HCT116 (cell line): ENCODE results near the gene LSM7. TPM values are rescaled to one million over a fixed set of nuclear protein-coding genes. Genes with fewer than 3 reads are reported as not detected.

Experiments
- ATAC-seq: fragments of 200-7000 bp; cut with Tn5 transposase; 2 replicates; pipeline ENCODE4 v1.9.1; 2020; ENCODE audit warnings: mild to moderate bottlenecking, moderate library complexity
- BruUV-seq: library from RNA; stranded (reverse); fragments of 400-500 nt; replicated peaks from 2 replicates; lab custom pipeline; 2021; lab: Mats Ljungman, UMichigan
- CTCF ChIA-PET: fragments of 300-600 bp; sonication (Branson Sonifier 250); formaldehyde crosslinking; loops from one replicate; lab custom pipeline; 2021; ENCODE audit warnings: antibody characterized with exemption; lab: Charles Lee
- POLR2A ChIA-PET: fragments of 300-600, 350-600 bp; sonication (Branson Sonifier 250); formaldehyde crosslinking; loops from one replicate; lab custom pipeline; 2021; ENCODE audit warnings: antibody characterized with exemption; lab: Charles Lee
- RAD21 ChIA-PET, 2 experiments: fragments of 300-600 bp; sonication (Branson Sonifier 250); formaldehyde crosslinking; loops; one replicate each; lab custom pipeline; 2023; ENCODE audit warnings: low total read pairs in 2 of 2; ENCODE audit not compliant: uncharacterized antibody in 2 of 2, unreplicated experiment in 2 of 2, low non-redundant PET in 1 of 2; lab: Charles Lee
- DNase-seq: peaks from one replicate; pipeline ENCODE4 v3.0.0-alpha.2; 2010; ENCODE audit warnings: low read depth, low spot score
- H2AFZ ChIP-seq: fragments of 200-600 bp; shearing (Covaris generic), sonication (generic); 2 replicates; pipeline ENCODE4 v1.6.1; 2017; ENCODE audit warnings: low read depth, mixed run types, mixed read lengths, antibody characterized with exemption, low read length; ENCODE audit not compliant: poor library complexity, severe bottlenecking
- H3K27ac ChIP-seq: 2 replicates; pipeline ENCODE4 v1.5.1; 2012; ENCODE audit warnings: low read depth, low read length
- H3K27me3 ChIP-seq: fragments of 200-600 bp; sonication (generic); 2 replicates; pipeline ENCODE4 v1.6.1; 2016; ENCODE audit warnings: mixed run types, low read length, mixed read lengths; ENCODE audit not compliant: insufficient read depth
- H3K36me3 ChIP-seq, 2 experiments: fragments of 200-500 bp in 1 of 2; fragments of 200-600 bp in 1 of 2; sonication (Bioruptor generic) in 1 of 2; sonication (generic) in 1 of 2; 2 replicates each; pipeline versions ENCODE4 v1.5.1 to v1.6.1; 2014 to 2016; ENCODE audit warnings: low read length in 2 of 2, inconsistent platforms in 1 of 2, mixed read lengths in 1 of 2, mixed run types in 1 of 2; ENCODE audit not compliant: insufficient read depth in 2 of 2, control insufficient read depth in 1 of 2
- H3K4me1 ChIP-seq, 2 experiments: fragments of 200-600 bp in 1 of 2; sonication (generic) in 1 of 2; 2 replicates each; pipeline versions ENCODE4 v1.5.1 to v1.6.1; 2012 to 2017; ENCODE audit warnings: low read length in 2 of 2, inconsistent platforms in 1 of 2, mild to moderate bottlenecking in 1 of 2, mixed read lengths in 1 of 2, mixed run types in 1 of 2, moderate library complexity in 1 of 2; ENCODE audit not compliant: insufficient read depth in 2 of 2, control insufficient read depth in 1 of 2
- H3K4me2 ChIP-seq: fragments of 200-600 bp; sonication (generic); 2 replicates; pipeline ENCODE4 v1.6.1; 2017; ENCODE audit warnings: mixed run types, low read length, mixed read lengths
- H3K4me3 ChIP-seq, 2 experiments: fragments of 200-600 bp in 1 of 2; sonication (generic) in 1 of 2; replicated peaks in 1 of 2; 2 replicates each; pipeline ENCODE4 v1.5.1; 2011 to 2016; ENCODE audit warnings: low read length in 2 of 2, control low read depth in 1 of 2, low read depth in 1 of 2, mild to moderate bottlenecking in 1 of 2, mixed read lengths in 1 of 2, mixed run types in 1 of 2
- H3K79me2 ChIP-seq: fragments of 200-600 bp; sonication (generic); 2 replicates; pipeline ENCODE4 v1.6.1; 2017; ENCODE audit warnings: mild to moderate bottlenecking, mixed run types, low read length, moderate library complexity, mixed read lengths; ENCODE audit not compliant: insufficient read depth
- H3K9ac ChIP-seq: fragments of 200-600 bp; sonication (generic); 2 replicates; pipeline ENCODE4 v1.6.1; 2016; ENCODE audit warnings: low read length, mixed read lengths
- H3K9me2 ChIP-seq: fragments of 200-600 bp; sonication (generic), shearing (Covaris generic); 2 replicates; pipeline ENCODE4 v1.6.1; 2017; ENCODE audit warnings: mixed run types, mild to moderate bottlenecking, moderate library complexity; ENCODE audit not compliant: insufficient read depth
- H3K9me3 ChIP-seq, 2 experiments: fragments of 200-500 bp in 1 of 2; fragments of 200-600 bp in 1 of 2; sonication (Bioruptor generic) in 1 of 2; sonication (generic) in 1 of 2; 2 replicates each; pipeline ENCODE4 v1.6.1; 2014 to 2017; ENCODE audit warnings: low read length in 2 of 2, mixed read lengths in 2 of 2, inconsistent platforms in 1 of 2, low read depth in 1 of 2, mild to moderate bottlenecking in 1 of 2, mixed run types in 1 of 2, moderate library complexity in 1 of 2; ENCODE audit not compliant: control insufficient read depth in 1 of 2, insufficient read depth in 1 of 2
- H4K20me1 ChIP-seq: fragments of 200-600 bp; sonication (generic), shearing (Covaris generic); 2 replicates; pipeline ENCODE4 v1.6.1; 2017; ENCODE audit warnings: mixed run types, mild to moderate bottlenecking, moderate library complexity; ENCODE audit not compliant: insufficient read depth
- ATF3 ChIP-seq: IDR thresholded peaks from 2 replicates; pipeline ENCODE4 v1.6.1; 2012
- CBX3 ChIP-seq: IDR thresholded peaks from 2 replicates; pipeline ENCODE4 v1.6.1; 2012; ENCODE audit warnings: low read depth
- CEBPB ChIP-seq: IDR thresholded peaks from 2 replicates; pipeline ENCODE4 v1.6.1; 2012; ENCODE audit warnings: low read depth
- ELF1 ChIP-seq: IDR thresholded peaks from 2 replicates; pipeline ENCODE4 v1.6.1; 2012; ENCODE audit warnings: low read depth, borderline replicate concordance
- EZH2phosphoT487 ChIP-seq: fragments of 200-600 bp; IDR thresholded peaks from 2 replicates; pipeline ENCODE4 v1.6.1; 2018; ENCODE audit warnings: antibody characterized with exemption, borderline replicate concordance
- FOSL1 ChIP-seq: IDR thresholded peaks from 2 replicates; pipeline ENCODE4 v1.6.1; 2012; ENCODE audit warnings: low read depth
- JUND ChIP-seq: IDR thresholded peaks from 2 replicates; pipeline ENCODE4 v1.6.1; 2012
- POLR2A ChIP-seq: IDR thresholded peaks from 2 replicates; pipeline ENCODE4 v1.7.0; 2011; ENCODE audit warnings: borderline replicate concordance; ENCODE audit not compliant: insufficient read depth, insufficient read length; ENCODE audit errors: extremely low read depth
- POLR2AphosphoS5 ChIP-seq: IDR thresholded peaks from 2 replicates; pipeline ENCODE4 v1.6.1; 2011; ENCODE audit warnings: mild to moderate bottlenecking, low read depth, low read length, moderate library complexity
- RAD21 ChIP-seq: IDR thresholded peaks from 2 replicates; pipeline ENCODE4 v1.6.1; 2012; ENCODE audit warnings: low read depth, mild to moderate bottlenecking
- REST ChIP-seq: IDR thresholded peaks from 2 replicates; pipeline ENCODE4 v1.6.1; 2012; ENCODE audit warnings: low read depth
- SP1 ChIP-seq: IDR thresholded peaks from 2 replicates; pipeline ENCODE4 v1.6.1; 2012; ENCODE audit warnings: low read depth
- YY1 ChIP-seq: IDR thresholded peaks from 2 replicates; pipeline ENCODE4 v1.6.1; 2011; ENCODE audit warnings: low read length, low read depth, moderate library complexity, mild to moderate bottlenecking; ENCODE audit not compliant: insufficient replicate concordance; ENCODE audit errors: extremely low read depth
- intact Hi-C: fragments of 100-400 bp; cut with micrococcal nuclease; formaldehyde crosslinking; loops from 2 replicates; pipeline ENCODE4 v1.10.0; 2022
- total RNA-seq: library from RNA; stranded (reverse); gene quantifications from one replicate; pipeline ENCODE4 v1.2.1, GENCODE V29; 2021; ENCODE audit not compliant: unreplicated experiment

Gene LSM7
- total RNA-seq, 1 experiment from 2014 or later, result 190 TPM

- CTCF ChIA-PET, result no interaction called here
- no peaks in the 10 kb centered on the region for H3K79me2 ChIP-seq
- no peak overlapping the region for H3K4me2 ChIP-seq
- H3K4me1 ChIP-seq, result no peaks in the 10 kb centered on the region
- no peak overlapping the region for H2AFZ ChIP-seq
- POLR2A ChIA-PET, result no interaction called here
- RAD21 ChIA-PET, result no interaction called here
- no peaks in the 10 kb centered on the region for H3K9me2 ChIP-seq
- TF ChIP-seq CEBPB, result no peak
- no peak for TF ChIP-seq JUND
- no peak for TF ChIP-seq POLR2AphosphoS5
- no peak for TF ChIP-seq SP1
- no peak for TF ChIP-seq FOSL1
- no peak for TF ChIP-seq ELF1
- no peak for TF ChIP-seq EZH2phosphoT487
- TF ChIP-seq ATF3, result no peak
- no peak for TF ChIP-seq POLR2A
- TF ChIP-seq REST, result no peak
- TF ChIP-seq CBX3, result no peak
- no peak for TF ChIP-seq RAD21
- TF ChIP-seq YY1, result no peak
- no peaks in the 10 kb centered on the region for H3K36me3 ChIP-seq
- intact Hi-C loops, result no loop called here
- no peak for ATAC-seq
- no peak for DNase-seq
- no TSS peak for BruUV-seq
- H3K27ac ChIP-seq, result no peak overlapping the region
- peaks cover 4% of the 10 kb centered on the region; the same call in 1 of the 2 replicates for H3K27me3 ChIP-seq
- H3K4me3 ChIP-seq, result no peak overlapping the region
- no peaks in the 10 kb centered on the region for H3K9me3 ChIP-seq
- no peaks in the 10 kb centered on the region for H4K20me1 ChIP-seq
- H3K9ac ChIP-seq, result no peak overlapping the region
Measured at GRCh38 chr19:2360833-2361232, 32.4 kb upstream of the LSM7 start.
